ENCODE measurements around the gene CRYBG3. TPM values are rescaled to one million over a fixed set of nuclear protein-coding genes. Genes with fewer than 3 reads are reported as not detected.

The CRYBG3 gene
- total RNA-seq, 1 donor from 2014 or later = 13.5 TPM

DNA sequence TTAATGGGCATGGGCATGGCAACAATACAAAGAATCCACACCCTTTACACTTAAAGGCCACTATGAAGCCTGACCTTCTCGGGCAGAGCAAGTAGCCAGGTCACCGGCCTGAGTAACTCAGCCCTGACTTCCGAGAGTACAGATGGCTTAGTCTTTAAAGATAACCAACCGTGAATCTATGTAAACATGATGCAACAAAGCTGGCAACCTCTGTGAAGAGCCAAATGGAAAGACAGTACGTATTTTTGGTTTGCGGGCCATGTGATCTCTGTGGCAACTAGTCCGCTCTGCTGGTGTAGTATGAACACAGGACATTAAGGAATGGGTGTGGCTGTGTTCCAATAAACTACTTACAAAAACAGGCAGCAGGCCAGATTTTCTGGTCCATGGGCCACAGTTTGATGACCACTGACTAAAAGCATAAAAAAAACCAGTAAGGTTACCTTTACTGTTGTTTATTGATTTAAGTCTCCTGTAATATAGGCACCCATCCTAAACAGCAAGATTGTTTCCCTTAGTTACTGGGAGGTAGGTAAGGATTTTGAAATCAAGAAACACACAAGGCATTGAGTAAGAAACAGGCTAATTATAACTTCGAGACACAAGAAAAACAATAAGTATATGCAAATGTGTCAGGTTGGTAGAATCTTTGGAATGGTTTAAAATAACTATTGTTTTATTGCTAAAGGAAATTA, 136.0 kb downstream of the CRYBG3 start:
- Mint-ChIP-seq H3K27me3 (no peaks in the 10 kb centered on the region), H3K4me1 (ENCODE audit: unreplicated experiment) (peaks cover 16% of the 10 kb centered on the region), H3K4me3 (no peak overlapping the region), H3K9me3 (no peaks in the 10 kb centered on the region), H3K27ac (no peak overlapping the region), H3K36me3 (peaks cover 35% of the 10 kb centered on the region)
- DNase-seq (ENCODE audit: extremely low spot score, unreplicated experiment) = no peak
- TF ChIP-seq, protein P1, sequence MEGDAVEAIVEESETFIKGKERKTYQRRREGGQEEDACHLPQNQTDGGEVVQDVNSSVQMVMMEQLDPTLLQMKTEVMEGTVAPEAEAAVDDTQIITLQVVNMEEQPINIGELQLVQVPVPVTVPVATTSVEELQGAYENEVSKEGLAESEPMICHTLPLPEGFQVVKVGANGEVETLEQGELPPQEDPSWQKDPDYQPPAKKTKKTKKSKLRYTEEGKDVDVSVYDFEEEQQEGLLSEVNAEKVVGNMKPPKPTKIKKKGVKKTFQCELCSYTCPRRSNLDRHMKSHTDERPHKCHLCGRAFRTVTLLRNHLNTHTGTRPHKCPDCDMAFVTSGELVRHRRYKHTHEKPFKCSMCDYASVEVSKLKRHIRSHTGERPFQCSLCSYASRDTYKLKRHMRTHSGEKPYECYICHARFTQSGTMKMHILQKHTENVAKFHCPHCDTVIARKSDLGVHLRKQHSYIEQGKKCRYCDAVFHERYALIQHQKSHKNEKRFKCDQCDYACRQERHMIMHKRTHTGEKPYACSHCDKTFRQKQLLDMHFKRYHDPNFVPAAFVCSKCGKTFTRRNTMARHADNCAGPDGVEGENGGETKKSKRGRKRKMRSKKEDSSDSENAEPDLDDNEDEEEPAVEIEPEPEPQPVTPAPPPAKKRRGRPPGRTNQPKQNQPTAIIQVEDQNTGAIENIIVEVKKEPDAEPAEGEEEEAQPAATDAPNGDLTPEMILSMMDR (conservative IDR thresholded peaks at IDR 0.05) = no peak

DNA sequence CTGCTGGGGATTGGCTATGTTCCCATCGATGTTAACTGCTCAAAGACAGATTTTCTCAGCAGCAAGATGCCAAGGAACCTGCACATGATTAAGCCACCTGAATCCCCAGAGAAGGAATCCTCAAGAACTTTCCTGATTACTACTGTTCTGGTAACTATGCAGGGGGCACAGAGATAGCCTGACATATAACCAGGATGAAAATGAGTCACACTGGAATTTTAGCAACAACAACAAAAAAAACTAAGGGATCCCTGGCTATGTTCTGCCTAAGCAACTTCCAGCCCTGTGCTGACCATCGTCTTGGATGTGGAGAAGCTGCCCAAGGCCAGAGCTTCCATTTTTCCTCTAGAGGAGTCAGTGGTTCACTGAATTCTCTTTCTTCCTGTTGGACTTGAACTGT, 136.6 kb downstream of the CRYBG3 start:
- H3K36me3 Mint-ChIP-seq = peaks cover 31% of the 10 kb centered on the region
- peaks cover 16% of the 10 kb centered on the region for H3K4me1 Mint-ChIP-seq (ENCODE audit: unreplicated experiment)
- H3K27me3 Mint-ChIP-seq = no peaks in the 10 kb centered on the region
- no peak overlapping the region for H3K4me3 Mint-ChIP-seq
- H3K9me3 Mint-ChIP-seq = no peaks in the 10 kb centered on the region
- H3K27ac Mint-ChIP-seq = no peak overlapping the region
- TF ChIP-seq, protein P1 (conservative IDR thresholded peaks at IDR 0.05) = no peak
- DNase-seq (ENCODE audit: extremely low spot score, unreplicated experiment) = no peak

DNA sequence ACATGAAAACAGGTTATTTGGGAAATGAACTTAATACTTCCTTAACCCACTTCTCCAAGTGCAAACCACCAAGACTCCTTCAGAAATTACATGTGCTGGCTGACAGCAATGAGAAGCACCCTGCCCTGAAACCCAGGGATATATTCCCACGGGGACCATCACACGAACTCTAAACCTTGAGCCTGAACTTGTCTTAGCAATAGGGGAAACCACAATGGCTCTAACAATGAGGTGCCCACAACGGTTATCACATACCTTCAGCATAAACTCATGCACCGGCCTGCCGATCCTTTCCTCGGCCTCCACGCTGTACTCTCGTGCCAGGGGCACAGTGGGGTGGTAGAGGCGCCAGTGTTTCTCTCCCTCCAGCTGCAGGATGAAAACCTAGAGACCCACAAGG, 137.0 kb downstream of the CRYBG3 start:
- Mint-ChIP-seq H3K9me3 (no peaks in the 10 kb centered on the region), H3K36me3 (peaks cover 35% of the 10 kb centered on the region), H3K27me3 (no peaks in the 10 kb centered on the region), H3K27ac (no peak overlapping the region), H3K4me3 (no peak overlapping the region), H3K4me1 (ENCODE audit: unreplicated experiment) (peaks cover 16% of the 10 kb centered on the region)
- no peak for DNase-seq (ENCODE audit: extremely low spot score, unreplicated experiment)
- TF ChIP-seq, protein P1 (conservative IDR thresholded peaks at IDR 0.05) = no peak

DNA sequence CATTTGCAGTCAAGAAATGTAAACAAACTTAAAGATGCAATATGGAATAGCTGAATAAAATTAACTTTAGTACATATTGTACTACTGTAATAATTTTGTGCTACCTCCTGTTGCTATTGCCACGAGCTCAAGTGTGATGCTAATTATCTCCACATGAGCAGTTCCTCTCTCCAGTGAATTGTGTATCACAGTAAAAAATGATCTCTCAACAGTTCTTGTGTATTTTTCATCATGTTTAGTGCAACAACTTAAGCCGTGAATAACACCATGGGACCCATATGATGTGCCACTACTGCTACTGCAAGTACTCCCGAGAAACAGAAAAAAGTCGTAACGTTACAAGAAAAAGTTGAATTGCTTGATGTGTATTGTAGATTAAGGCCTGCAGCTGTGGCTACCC, 138.1 kb downstream of the CRYBG3 start:
- no peak overlapping the region for H3K27ac Mint-ChIP-seq
- no peaks in the 10 kb centered on the region for H3K9me3 Mint-ChIP-seq
- H3K27me3 Mint-ChIP-seq = no peaks in the 10 kb centered on the region
- peaks cover 36% of the 10 kb centered on the region for H3K36me3 Mint-ChIP-seq
- H3K4me1 Mint-ChIP-seq (ENCODE audit: unreplicated experiment) = peaks cover 16% of the 10 kb centered on the region
- TF ChIP-seq, protein P1 (conservative IDR thresholded peaks at IDR 0.05) = no peak
- no peak for DNase-seq (ENCODE audit: extremely low spot score, unreplicated experiment)
- H3K4me3 Mint-ChIP-seq = no peak overlapping the region

DNA sequence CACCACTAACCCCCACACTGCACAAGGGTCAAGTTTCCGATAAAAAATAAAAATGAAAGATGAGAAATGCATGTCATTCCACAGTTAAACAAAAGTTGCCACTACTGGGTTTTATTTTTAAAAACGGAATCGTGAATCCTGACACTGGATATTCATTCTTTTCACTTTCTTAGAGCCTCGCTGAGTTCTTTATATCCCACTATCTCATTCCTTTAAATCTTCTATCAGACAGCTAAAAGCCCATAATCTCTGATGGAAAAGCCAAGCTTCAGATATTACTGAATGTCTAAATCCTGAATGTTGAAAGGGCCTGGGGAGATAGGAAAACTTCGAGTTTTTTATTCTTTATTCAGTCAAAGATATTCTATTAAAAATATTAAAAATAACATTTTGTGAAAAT, 138.7 kb downstream of the CRYBG3 start:
- Mint-ChIP-seq H3K27ac (no peak overlapping the region), H3K27me3 (no peaks in the 10 kb centered on the region), H3K36me3 (peaks cover 37% of the 10 kb centered on the region), H3K4me1 (ENCODE audit: unreplicated experiment) (peaks cover 16% of the 10 kb centered on the region), H3K9me3 (no peaks in the 10 kb centered on the region), H3K4me3 (no peak overlapping the region)
- no peak for DNase-seq (ENCODE audit: extremely low spot score, unreplicated experiment)
- TF ChIP-seq, protein P1 (conservative IDR thresholded peaks at IDR 0.05) = no peak
